ENCODE results near the gene SHROOM2. TPM values are rescaled to one million over a fixed set of nuclear protein-coding genes. Genes with fewer than 3 reads are reported as not detected.

SHROOM2 gene
- total RNA-seq, 1 experiment from 2014 or later, result 14.1 TPM

DNA sequence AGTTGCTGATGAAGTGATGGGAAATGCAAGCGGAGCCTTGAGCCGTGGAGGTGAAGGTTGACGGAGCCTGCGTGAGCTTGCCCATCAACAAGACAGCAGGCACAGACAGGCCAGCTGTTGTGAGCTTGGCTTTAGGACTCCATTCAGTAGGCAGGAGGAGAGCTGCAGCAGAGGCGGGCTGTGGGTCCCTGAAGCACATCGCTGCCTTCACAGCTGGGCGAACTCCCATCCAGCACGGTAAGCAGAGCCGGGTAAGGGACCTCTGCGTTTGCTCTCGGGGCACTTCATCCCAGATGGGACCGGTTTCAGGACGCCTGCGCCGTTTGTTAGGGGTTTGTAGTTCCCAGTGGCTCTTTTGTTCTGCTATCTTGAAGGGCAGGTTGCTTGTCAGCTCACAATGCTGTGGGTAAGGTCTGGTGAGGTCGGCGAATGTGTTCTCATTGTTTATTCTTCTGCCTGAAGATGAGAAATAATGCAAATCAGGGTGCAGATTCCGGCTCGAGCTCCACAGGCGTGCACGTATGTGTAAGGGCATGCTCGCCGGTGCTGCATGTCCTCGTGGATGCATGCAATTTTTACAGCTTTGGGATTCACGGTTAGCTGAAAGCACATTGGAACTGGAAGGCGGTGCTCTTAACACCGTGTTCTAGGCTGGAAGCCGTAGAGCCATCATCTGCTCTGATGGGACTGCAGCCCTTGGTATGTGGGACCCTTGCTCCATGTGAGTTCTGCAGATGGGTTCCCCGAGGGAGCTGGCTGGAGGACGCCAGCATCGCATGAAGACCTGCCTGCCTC, 126.3 kb downstream of the SHROOM2 start:
- peak overlapping the region; percentile 71 for H3K4me3 Mint-ChIP-seq (ENCODE audit: low read depth, unreplicated experiment)
- peaks cover 25% of the 10 kb centered on the region for H3K36me3 Mint-ChIP-seq (ENCODE audit: insufficient read depth, unreplicated experiment)
- intact Hi-C loops (cut with micrococcal nuclease; ENCODE audit: unreplicated experiment), result no loop called here
- peak overlapping the region; percentile 96 for H3K27ac Mint-ChIP-seq (ENCODE audit: unreplicated experiment)
- TF ChIP-seq, protein P1, sequence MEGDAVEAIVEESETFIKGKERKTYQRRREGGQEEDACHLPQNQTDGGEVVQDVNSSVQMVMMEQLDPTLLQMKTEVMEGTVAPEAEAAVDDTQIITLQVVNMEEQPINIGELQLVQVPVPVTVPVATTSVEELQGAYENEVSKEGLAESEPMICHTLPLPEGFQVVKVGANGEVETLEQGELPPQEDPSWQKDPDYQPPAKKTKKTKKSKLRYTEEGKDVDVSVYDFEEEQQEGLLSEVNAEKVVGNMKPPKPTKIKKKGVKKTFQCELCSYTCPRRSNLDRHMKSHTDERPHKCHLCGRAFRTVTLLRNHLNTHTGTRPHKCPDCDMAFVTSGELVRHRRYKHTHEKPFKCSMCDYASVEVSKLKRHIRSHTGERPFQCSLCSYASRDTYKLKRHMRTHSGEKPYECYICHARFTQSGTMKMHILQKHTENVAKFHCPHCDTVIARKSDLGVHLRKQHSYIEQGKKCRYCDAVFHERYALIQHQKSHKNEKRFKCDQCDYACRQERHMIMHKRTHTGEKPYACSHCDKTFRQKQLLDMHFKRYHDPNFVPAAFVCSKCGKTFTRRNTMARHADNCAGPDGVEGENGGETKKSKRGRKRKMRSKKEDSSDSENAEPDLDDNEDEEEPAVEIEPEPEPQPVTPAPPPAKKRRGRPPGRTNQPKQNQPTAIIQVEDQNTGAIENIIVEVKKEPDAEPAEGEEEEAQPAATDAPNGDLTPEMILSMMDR (IDR thresholded peaks at IDR 0.05; ENCODE audit: unreplicated experiment), result no peak
- BruUV-seq (replicated peaks), result TSS peak; percentile 44
- DNase-seq, result peak; percentile 27
- H3K4me1 Mint-ChIP-seq (ENCODE audit: low read depth, unreplicated experiment), result peaks cover 29% of the 10 kb centered on the region
- no peaks in the 10 kb centered on the region for H3K9me3 Mint-ChIP-seq (ENCODE audit: low read depth, unreplicated experiment)
- CTCF ChIA-PET, result interaction anchor here (1.2 kb wide), 1 partner anchor 8 kb away, joined by 3 read pairs; no protein-coding TSS in a partner anchor
- H3K27me3 Mint-ChIP-seq (ENCODE audit: unreplicated experiment), result no peaks in the 10 kb centered on the region

DNA sequence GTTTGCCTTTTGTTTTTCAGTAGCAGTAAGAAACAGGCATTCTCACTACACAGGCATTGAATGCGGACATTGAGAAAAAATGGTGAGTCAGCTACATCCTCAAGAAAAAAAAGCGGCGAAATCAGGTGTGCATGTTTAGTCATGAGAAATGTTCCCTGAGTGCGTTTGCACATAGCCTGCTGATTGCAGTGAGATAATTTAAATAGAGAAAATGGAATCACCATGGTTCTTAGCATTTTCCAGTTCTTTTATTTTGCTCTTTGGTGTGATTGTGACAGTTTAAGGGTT, 126.9 kb downstream of the SHROOM2 start:
- intact Hi-C loops (cut with micrococcal nuclease; ENCODE audit: unreplicated experiment), result no loop called here
- Mint-ChIP-seq H3K27ac (ENCODE audit: unreplicated experiment) (peak overlapping the region; percentile 73), H3K4me3 (ENCODE audit: low read depth, unreplicated experiment) (peak overlapping the region; percentile 71), H3K4me1 (ENCODE audit: low read depth, unreplicated experiment) (peaks cover 29% of the 10 kb centered on the region), H3K9me3 (ENCODE audit: low read depth, unreplicated experiment) (no peaks in the 10 kb centered on the region), H3K36me3 (ENCODE audit: insufficient read depth, unreplicated experiment) (peaks cover 22% of the 10 kb centered on the region), H3K27me3 (ENCODE audit: unreplicated experiment) (no peaks in the 10 kb centered on the region)
- peak; percentile 13 for DNase-seq
- CTCF ChIA-PET, result interaction anchor here (1.2 kb wide), 1 partner anchor 9 kb away, joined by 3 read pairs; no protein-coding TSS in a partner anchor
- BruUV-seq (replicated peaks), result no TSS peak
- TF ChIP-seq, protein P1 (IDR thresholded peaks at IDR 0.05; ENCODE audit: unreplicated experiment), result no peak

DNA sequence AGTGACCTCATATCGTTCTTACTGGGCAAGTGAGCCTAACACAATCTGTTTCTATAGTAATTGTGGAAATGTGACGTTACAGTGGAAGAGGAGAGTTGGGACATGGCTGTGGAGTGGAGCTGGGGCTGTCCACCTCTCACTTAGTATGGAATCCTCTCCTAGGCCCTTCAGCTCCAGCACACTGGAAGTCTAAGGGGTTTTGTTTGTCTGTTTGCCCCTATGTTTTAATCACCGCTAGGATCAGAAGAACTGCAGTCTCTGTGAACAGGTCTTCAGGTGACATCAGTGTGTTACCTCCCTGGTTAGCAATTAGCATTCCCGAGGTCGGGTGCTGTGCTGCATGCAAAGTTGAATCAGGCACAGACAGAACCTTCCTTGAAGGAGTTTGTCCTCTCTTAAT, 131.6 kb downstream of the SHROOM2 start:
- Mint-ChIP-seq H3K27me3 (ENCODE audit: unreplicated experiment) (no peaks in the 10 kb centered on the region), H3K36me3 (ENCODE audit: insufficient read depth, unreplicated experiment) (peaks cover 7% of the 10 kb centered on the region), H3K9me3 (ENCODE audit: low read depth, unreplicated experiment) (peaks cover 4% of the 10 kb centered on the region), H3K27ac (ENCODE audit: unreplicated experiment) (no peak overlapping the region), H3K4me3 (ENCODE audit: low read depth, unreplicated experiment) (no peak overlapping the region), H3K4me1 (ENCODE audit: low read depth, unreplicated experiment) (peaks cover 7% of the 10 kb centered on the region)
- TF ChIP-seq, protein P1 (IDR thresholded peaks at IDR 0.05; ENCODE audit: unreplicated experiment), result no peak
- BruUV-seq (replicated peaks), result no TSS peak
- no peak for DNase-seq
- intact Hi-C loops (cut with micrococcal nuclease; ENCODE audit: unreplicated experiment), result no loop called here
- CTCF ChIA-PET, result no interaction called here

DNA sequence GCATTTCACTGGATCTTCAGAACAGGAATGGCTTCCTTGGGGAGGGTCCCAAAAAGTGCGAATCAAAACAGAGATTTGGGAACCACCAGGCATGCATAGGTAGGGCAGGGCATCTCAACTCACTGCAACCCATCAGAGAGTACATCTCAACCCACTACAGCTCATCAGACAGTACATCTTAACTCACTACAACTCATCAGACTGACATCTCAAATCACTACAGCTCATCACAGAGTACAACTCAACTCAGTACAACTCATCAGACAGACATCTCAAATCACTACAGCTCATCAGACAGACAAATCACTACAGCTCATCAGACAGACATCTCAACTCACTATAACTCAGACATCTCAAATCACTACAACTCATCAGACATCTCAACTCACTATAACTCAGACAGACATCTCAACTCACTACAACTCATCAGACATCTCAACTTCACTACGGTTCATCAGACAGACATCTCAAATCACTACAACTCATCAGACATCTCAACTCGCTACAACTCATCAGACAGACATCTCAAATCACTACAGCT, 133.5 kb downstream of the SHROOM2 start:
- CTCF ChIA-PET, result interaction anchor here (0.7 kb wide), 1 partner anchor 96 kb away, joined by 3 read pairs; no protein-coding TSS in a partner anchor
- Mint-ChIP-seq H3K9me3 (ENCODE audit: low read depth, unreplicated experiment) (peaks cover 4% of the 10 kb centered on the region), H3K36me3 (ENCODE audit: insufficient read depth, unreplicated experiment) (no peaks in the 10 kb centered on the region), H3K27ac (ENCODE audit: unreplicated experiment) (no peak overlapping the region), H3K4me3 (ENCODE audit: low read depth, unreplicated experiment) (no peak overlapping the region), H3K27me3 (ENCODE audit: unreplicated experiment) (no peaks in the 10 kb centered on the region), H3K4me1 (ENCODE audit: low read depth, unreplicated experiment) (no peaks in the 10 kb centered on the region)
- TF ChIP-seq, protein P1 (IDR thresholded peaks at IDR 0.05; ENCODE audit: unreplicated experiment), result no peak
- no TSS peak for BruUV-seq (replicated peaks)
- no peak for DNase-seq
- intact Hi-C loops (cut with micrococcal nuclease; ENCODE audit: unreplicated experiment), result no loop called here
